GM19463 (cell line): ENCODE measurements around the gene FRK.
"Not testable (repeated sequence)": the region's sequence is repeated elsewhere in the genome, so short reads cannot be mapped to it uniquely, and the experiment has no call there.

Experiments used
- ATAC-seq: cut with Tn5 transposase; IDR thresholded peaks from one replicate; pipeline ENCODE4 v1.9.1; 2021; ENCODE audit warnings: mild to moderate bottlenecking, moderate library complexity; ENCODE audit not compliant: unreplicated experiment

Gene FRK

GRCh38 chr6:116060572-116061283 is at the start of gene FRK:
Gene FRK (minus strand): TSS chr6:116060891. CDS start chr6:116060311, 580 bp downstream.
- no peak for ATAC-seq

- no peak for ATAC-seq
Observed at GRCh38 chr6:116108836-116109235, 48.1 kb upstream of the FRK start.

- ATAC-seq, result no peak
Observed at GRCh38 chr6:116106146-116106545, 45.5 kb upstream of the FRK start.

- no peak for ATAC-seq
Observed at GRCh38 chr6:116105247-116105646, 44.6 kb upstream of the FRK start.

DNA sequence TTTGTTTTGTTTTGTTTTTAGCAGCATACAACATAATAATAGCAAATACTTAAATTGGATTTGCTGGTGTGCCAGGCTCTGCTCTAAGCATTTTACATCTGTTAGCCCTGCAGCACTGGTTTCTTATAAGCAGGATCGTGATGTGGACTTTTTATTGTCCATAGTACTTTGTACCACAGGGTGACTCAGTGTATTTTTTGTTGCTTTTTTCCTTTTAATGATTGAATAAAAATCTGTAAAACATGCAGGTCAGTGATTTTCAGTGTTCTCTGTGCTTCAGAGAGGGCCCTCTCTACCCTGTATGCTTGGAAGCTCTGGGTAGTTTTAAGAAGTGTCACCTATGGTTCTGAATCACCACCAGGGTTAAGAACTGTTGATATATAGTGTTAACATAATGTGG is 43.9 kb upstream of the FRK start:
- no peak for ATAC-seq

DNA sequence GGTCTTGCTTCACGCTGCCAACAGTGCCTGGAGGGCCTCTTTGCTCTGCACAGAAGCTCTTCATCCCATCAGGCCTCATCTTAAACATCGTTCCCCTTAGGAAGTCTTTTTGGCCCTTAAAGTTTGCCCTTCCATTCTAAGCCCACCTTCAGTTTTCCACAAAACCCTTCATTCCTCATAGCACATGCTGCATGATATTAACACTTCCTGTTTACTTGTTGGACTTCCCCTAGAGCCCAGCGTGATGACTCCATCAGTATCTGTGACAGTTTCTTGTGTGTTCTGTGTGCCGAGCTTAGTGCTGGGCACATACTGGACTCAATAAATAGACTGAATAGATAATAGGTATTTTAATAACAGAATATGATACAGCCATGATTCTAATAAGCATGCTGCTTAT is 42.2 kb upstream of the FRK start:
- no peak for ATAC-seq

DNA sequence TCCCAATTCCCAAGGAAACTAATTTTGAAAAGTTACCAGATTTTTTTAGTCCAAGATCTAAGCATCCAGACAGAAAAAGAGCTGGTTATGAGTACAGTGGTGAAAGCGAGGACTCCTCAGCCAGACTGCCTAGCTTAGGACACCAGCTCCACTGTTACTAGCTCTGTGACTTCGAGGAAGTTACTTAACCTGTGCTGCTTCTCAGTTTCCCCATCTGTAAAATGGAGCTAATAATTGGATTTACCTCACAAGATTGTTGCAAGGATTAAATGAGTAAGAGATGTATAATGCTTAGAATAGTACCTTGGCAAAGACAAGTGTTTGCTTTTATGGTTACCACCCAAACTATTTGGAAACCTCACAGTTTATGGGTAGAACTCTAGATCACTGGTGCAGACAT is 41.1 kb upstream of the FRK start:
- ATAC-seq, result no peak

DNA sequence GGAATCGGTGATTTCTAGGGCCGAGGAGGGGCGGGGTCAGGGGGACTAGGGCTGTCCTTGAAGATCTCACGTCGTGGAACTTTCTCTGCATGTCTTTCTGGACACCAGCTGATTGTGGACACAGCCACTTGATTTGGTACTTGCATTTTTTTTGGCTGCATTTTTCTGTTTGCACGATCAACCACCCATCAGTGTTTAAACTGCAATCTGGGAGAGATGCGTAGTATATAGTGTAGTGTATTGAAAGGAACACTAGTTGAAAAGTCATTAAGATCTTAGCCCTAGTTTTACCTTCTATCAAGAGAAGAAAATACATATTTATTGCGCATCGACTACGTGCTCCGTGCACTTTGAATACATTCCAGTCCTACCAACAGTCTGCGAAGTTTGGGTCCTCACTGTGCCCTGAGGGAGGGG is 40.6 kb upstream of the FRK start:
- ATAC-seq, result no peak

DNA sequence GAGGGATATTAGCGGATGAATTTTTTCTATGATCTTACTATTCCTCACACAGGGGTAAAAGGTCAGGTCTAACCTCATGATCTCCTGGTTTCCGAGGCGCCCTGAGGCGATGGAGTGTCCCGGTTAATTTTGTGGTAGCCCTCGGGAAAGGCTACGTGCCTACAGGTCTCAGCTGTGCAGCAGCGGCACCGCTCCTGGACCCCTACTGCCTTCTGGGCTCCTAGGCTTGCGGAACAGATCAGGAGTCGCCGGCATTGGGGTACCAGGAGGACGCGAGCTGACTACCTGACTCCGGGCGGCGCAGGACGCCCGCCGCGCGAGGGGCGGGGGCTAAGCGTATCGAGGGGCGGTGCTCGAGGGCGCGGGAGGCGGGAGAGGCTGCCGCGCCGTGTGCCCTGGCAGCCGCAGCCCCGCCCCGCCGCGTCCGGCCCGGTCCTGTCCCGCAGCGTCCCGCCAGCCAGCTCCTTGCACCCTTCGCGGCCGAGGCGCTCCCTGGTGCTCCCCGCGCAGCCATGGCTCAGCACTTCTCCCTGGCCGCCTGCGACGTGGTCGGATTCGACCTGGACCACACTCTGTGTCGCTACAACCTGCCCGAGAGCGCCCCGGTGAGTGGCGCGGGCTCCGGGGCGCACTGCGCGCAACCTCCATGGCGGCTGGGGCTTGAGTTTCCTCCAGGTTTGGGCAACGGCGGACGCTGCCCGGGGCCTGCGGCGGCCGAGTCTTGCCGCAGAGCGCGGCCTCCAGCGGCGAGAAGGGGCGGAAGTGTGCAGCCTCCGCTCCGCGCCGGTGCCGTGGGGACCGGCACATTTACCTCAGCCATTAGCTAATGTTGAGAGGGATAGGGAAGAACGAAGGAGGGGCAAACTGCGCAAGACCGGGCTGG is 40.0 kb upstream of the FRK start, which contains the start of gene NT5DC1:
Gene NT5DC1, plus strand, starts transcription at position 435 of the 883 bp plus-strand sequence. Its CDS starts 78 bp downstream, at position 513.
- peak; percentile 81 for ATAC-seq

DNA sequence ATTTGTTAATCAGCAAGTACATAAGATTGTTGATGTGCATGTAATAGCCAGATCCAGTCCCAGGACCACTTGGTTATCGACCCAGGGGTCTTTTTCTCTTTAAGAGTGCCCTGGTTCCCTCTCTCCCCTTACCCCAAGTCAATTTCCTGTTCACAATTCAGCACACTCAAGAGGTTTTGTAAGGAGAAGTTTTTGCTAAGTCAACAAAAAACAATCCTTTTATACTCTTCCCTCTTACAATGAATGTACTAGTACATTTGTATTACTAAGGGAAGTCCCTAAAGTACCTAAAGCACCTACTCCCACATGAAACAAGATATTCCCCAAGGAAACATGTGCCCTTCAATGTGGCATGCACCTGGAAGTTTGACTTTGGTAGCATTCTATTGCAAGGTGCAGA is 38.3 kb upstream of the FRK start:
- no peak for ATAC-seq

GRCh38 chr6:116096979-116097816 is 36.5 kb upstream of the FRK start:
- ATAC-seq, result no peak

DNA sequence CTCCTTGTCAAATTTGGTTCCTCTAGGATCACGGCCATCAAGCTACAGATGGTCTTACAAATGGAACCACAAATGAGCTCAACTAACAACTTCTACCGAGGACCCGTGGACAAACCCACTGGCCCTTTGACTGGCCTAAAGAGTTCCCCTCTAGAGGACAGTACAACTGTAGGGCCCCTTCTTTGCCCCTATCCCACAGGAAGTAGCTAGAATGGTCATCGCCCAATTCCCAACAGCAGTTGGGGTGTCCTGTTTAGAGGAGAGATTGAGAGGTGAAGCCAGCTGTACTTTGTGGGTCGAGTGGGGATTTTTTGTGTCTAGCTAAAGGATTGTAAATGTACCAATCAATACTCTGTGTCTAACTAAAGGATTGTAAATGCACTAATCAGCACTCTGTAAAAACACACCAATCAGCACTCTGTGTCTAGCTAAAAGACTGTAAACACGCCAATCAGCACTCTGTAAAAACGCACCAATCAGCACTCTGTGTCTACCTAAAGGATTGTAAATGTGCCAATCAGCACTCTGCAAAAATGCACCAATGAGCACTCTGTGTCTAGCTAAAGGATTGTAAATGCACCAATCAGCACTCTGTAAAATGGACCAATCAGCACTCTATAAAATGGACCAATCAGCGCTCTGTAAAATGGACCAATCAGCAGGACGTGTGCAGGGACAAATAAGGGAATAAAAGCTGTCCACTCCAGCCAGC is 35.5 kb upstream of the FRK start:
- ATAC-seq, result not testable (repeated sequence)

DNA sequence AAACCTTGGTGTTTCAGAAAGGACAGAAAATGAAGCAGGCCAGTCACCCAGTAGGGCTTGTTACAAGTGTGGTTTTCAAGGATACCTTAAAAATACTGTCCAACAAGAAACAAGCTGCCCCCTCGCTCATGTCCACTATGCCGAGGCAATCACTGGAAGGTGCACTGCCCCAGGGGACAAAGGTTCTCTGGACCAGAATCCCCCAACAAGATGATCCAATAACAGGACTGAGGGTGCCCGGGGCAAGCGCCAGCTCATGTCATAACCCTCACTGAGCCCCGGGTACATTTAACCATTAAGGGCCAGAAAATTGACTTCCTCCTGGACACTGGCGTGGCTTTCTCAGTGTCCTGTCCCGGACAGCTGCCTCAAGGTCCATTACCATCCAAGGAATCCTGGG is 33.4 kb upstream of the FRK start:
- no peak for ATAC-seq

DNA sequence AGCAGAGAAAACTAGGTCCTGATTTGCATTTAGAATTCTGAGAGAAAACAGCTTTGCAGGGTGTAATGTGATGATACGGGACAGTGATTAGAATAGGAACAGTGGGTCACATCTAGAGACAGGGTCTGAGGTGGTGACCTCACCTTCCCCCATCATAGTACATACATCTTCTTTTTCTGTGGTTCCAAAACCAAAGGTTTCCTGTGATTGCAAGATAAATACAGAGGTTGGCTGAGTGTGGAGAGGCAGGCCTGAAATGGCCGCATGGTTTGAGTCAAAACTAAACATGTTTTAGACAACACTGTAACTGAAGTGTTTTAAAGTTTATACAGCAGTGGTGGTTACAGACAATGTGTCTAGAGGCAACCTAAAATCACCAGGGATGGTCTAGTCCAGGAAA is 29.6 kb upstream of the FRK start:
- peak; percentile 48 for ATAC-seq

DNA sequence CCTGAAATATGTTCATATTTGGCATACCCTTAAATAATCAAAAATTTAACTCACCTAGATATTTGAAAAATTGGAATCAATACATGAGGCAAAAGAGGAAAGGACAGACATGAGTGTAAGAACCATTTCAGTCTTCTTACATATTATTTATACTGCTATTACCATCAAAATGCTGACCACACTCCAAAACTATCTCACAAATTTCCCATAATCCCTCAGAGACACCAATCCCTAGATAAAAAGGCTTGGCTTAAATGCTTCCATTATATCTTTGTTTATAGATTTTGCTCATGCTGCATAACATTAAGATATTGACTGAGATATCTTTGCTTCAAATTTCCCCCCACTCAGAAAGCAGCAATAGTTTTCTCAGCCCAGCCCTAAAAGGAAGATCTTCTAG is 28.3 kb upstream of the FRK start:
- no peak for ATAC-seq

- peak; percentile 91 for ATAC-seq
Observed at GRCh38 chr6:116087437-116088027, 26.8 kb upstream of the FRK start.

DNA sequence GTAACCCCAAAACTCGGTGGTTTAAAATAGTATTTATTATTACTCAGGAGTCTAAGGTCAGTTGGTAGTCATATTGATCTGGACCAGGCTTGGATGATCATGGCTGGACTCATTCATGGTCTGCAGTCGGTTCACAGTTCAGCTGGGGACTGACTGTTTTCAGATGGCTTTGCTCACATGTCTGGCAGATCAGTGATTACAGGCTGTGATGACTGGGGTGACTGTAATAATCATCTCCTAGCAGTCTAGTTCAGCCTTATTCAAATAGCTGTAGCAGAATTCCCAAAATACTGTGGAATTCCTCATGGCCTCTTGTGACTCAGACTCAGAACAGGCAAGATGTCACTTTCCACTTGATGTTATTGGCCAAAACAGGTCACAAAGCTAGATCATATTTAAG is 23.6 kb upstream of the FRK start:
- ATAC-seq, result no peak

DNA sequence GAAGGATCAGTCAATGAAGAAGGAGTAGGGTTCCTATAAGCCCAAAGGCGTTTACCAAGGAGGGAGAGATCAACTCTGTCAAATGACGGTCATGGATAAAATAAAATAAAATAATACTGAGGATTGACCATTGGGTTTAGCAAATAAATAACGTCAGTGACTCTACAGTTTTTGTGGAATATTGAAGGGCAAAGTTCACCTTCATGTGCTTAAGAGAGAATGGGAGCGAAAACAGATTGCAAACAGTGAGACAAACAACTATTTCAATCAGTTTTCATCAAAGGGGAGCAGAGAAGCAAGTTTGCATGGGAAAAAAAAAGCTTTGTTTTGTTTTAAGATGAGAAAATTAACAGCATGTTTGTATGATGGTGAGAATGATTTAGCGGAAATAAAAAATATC is 22.4 kb upstream of the FRK start:
- no peak for ATAC-seq

- no peak for ATAC-seq
Observed at GRCh38 chr6:116078945-116079344, 18.3 kb upstream of the FRK start.

- ATAC-seq, result no peak
Observed at GRCh38 chr6:116078522-116078921, 17.8 kb upstream of the FRK start.
